ENCODE results near the gene CA5A.

CA5A gene

DNA sequence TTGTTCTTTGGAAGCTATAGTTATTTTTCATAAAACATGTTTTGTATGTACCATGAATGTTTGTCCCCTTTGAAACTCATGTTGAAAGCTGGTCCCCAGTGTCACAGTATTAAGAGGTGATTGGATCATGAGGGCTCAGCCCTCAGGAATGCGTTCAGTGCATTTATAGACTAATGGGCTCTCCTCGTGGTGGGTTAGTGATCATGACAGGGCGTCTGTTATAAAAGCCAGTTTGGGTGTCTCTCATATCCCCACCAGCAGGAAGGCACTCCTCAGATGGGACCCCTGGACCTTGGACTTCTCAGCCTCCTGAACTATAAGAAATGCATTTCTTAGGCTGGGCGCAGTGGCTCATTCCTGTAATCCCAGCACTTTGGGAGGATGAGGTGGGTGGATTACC lies 25.3 kb upstream of the CA5A start:
- no peak overlapping the region for H3K27ac ChIP-seq (replicated peaks)
- no peak for DNase-seq (ENCODE audit: low read depth in 1 of 2, low spot score in 1 of 2)
- H3K4me3 ChIP-seq (replicated peaks; ENCODE audit: insufficient read depth, low read length), result no peak overlapping the region
- TF ChIP-seq, protein P1, sequence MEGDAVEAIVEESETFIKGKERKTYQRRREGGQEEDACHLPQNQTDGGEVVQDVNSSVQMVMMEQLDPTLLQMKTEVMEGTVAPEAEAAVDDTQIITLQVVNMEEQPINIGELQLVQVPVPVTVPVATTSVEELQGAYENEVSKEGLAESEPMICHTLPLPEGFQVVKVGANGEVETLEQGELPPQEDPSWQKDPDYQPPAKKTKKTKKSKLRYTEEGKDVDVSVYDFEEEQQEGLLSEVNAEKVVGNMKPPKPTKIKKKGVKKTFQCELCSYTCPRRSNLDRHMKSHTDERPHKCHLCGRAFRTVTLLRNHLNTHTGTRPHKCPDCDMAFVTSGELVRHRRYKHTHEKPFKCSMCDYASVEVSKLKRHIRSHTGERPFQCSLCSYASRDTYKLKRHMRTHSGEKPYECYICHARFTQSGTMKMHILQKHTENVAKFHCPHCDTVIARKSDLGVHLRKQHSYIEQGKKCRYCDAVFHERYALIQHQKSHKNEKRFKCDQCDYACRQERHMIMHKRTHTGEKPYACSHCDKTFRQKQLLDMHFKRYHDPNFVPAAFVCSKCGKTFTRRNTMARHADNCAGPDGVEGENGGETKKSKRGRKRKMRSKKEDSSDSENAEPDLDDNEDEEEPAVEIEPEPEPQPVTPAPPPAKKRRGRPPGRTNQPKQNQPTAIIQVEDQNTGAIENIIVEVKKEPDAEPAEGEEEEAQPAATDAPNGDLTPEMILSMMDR (IDR thresholded peaks at IDR 0.05; ENCODE audit: insufficient read depth, low read length), result no peak
- TF ChIP-seq, protein P2, sequence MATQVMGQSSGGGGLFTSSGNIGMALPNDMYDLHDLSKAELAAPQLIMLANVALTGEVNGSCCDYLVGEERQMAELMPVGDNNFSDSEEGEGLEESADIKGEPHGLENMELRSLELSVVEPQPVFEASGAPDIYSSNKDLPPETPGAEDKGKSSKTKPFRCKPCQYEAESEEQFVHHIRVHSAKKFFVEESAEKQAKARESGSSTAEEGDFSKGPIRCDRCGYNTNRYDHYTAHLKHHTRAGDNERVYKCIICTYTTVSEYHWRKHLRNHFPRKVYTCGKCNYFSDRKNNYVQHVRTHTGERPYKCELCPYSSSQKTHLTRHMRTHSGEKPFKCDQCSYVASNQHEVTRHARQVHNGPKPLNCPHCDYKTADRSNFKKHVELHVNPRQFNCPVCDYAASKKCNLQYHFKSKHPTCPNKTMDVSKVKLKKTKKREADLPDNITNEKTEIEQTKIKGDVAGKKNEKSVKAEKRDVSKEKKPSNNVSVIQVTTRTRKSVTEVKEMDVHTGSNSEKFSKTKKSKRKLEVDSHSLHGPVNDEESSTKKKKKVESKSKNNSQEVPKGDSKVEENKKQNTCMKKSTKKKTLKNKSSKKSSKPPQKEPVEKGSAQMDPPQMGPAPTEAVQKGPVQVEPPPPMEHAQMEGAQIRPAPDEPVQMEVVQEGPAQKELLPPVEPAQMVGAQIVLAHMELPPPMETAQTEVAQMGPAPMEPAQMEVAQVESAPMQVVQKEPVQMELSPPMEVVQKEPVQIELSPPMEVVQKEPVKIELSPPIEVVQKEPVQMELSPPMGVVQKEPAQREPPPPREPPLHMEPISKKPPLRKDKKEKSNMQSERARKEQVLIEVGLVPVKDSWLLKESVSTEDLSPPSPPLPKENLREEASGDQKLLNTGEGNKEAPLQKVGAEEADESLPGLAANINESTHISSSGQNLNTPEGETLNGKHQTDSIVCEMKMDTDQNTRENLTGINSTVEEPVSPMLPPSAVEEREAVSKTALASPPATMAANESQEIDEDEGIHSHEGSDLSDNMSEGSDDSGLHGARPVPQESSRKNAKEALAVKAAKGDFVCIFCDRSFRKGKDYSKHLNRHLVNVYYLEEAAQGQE (IDR thresholded peaks at IDR 0.05; ENCODE audit: insufficient replicate concordance, low read depth), result no peak
- H3K27me3 ChIP-seq (ENCODE audit: insufficient read depth, poor library complexity, severe bottlenecking), result no peaks in the 10 kb centered on the region

DNA sequence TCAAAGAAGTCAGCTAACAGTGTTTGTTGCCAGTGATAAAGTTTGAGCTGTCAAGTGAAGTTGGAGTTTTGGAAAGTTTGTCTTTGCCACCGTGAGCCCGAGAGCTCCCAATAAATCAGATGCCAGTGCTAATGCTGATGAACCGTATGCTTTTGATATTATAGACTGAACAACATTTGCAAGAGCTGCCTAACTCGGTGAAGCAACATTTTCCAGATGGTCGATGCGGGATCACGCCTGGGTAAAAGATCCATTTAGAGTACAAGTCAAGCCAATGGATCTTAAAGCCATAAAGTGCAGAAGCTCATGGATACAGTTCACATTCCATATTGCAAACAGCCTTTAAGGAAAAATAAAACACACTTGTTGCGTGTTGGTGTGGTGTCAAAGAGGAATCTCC lies 24.5 kb upstream of the CA5A start:
- Histone ChIP-seq H3K27me3 (ENCODE audit: insufficient read depth, poor library complexity, severe bottlenecking) (no peaks in the 10 kb centered on the region), H3K27ac (replicated peaks) (no peak overlapping the region), H3K4me3 (replicated peaks; ENCODE audit: insufficient read depth, low read length) (no peak overlapping the region)
- TF ChIP-seq, protein P1 (IDR thresholded peaks at IDR 0.05; ENCODE audit: insufficient read depth, low read length), result no peak
- no peak for TF ChIP-seq SPI1 (IDR thresholded peaks at IDR 0.05; ENCODE audit: borderline replicate concordance, low read depth)
- TF ChIP-seq POLR2AphosphoS5 (IDR thresholded peaks at IDR 0.05; ENCODE audit: low read depth), result no peak
- TF ChIP-seq GABPA (IDR thresholded peaks at IDR 0.05; ENCODE audit: low read depth), result no peak
- TF ChIP-seq, protein P2 (IDR thresholded peaks at IDR 0.05; ENCODE audit: insufficient replicate concordance, low read depth), result no peak
- DNase-seq (ENCODE audit: low read depth in 1 of 2, low spot score in 1 of 2), result no peak

DNA sequence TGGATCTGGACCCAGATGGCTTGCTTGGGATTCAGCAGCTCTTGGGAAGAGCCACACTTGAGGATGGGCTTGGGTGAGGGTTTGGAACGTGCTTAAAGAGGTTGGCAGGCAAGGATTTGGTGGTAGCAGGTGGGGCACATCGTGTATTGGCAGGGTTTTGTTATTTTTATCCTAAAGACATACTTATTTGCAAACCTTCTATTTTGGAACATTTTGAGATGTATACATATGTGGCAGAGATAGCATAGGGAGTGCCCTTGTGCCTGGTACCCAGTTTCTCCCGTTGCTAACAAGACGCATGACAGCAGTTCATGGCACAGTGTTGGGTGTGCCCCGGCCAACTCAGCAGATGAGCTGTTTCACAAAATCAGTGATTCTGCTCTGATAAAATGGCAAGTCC lies 24.0 kb upstream of the CA5A start:
- TF ChIP-seq, protein P2 (IDR thresholded peaks at IDR 0.05; ENCODE audit: insufficient replicate concordance, low read depth), result no peak
- no peak for TF ChIP-seq SPI1 (IDR thresholded peaks at IDR 0.05; ENCODE audit: borderline replicate concordance, low read depth)
- no peak overlapping the region for H3K27ac ChIP-seq (replicated peaks)
- no peaks in the 10 kb centered on the region for H3K27me3 ChIP-seq (ENCODE audit: insufficient read depth, poor library complexity, severe bottlenecking)
- no peak overlapping the region for H3K4me3 ChIP-seq (replicated peaks; ENCODE audit: insufficient read depth, low read length)
- DNase-seq (ENCODE audit: low read depth in 1 of 2, low spot score in 1 of 2), result no peak

DNA sequence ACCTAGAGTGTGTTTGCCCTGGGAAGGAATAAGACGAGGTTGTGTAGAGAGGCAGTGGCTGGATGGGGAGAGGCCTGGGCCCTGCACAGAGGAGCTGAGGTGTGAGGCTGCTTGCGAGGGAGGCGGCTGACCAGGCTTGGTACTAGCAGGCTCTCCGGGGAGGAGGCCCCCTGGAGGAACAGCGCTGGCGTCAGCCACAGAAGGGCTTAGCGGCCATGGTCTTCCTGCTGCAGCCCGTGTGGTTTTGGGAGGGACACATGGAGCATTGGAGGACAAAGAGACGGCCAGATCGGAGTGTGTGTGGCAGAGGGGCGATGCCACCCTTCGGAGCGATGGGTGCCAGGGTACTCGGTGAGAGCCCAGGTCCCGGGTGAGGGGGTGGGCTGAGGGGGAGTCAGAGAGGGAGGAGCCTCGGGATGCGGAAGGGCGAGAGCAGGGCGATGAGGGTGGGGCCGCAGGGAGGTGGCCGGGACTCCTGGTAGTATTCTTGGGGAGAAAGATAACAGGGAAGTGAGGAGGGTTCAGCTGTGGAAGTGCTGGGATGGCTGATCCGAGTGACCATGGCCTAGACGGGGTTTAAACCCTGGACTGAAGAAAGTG lies 23.2 kb upstream of the CA5A start:
- no peak overlapping the region for H3K4me3 ChIP-seq (replicated peaks; ENCODE audit: insufficient read depth, low read length)
- no peak for DNase-seq (ENCODE audit: low read depth in 1 of 2, low spot score in 1 of 2)
- no peak overlapping the region for H3K27ac ChIP-seq (replicated peaks)
- H3K27me3 ChIP-seq (ENCODE audit: insufficient read depth, poor library complexity, severe bottlenecking), result no peaks in the 10 kb centered on the region
- TF ChIP-seq SPI1 (IDR thresholded peaks at IDR 0.05; ENCODE audit: borderline replicate concordance, low read depth) (no peak), GABPA (IDR thresholded peaks at IDR 0.05; ENCODE audit: low read depth) (no peak)

Data from HL-60 (cell line).